K562 (cell line): ENCODE data around the gene LAT. TPM values are rescaled to one million over a fixed set of nuclear protein-coding genes. Genes with fewer than 3 reads are reported as not detected.

Experiments used
- CTBP1 ChIP-seq: fragments of 450-650 bp; IDR thresholded peaks from 2 replicates; pipeline ENCODE4 v1.6.1; 2016; ENCODE audit warnings: borderline replicate concordance
- JUND ChIP-seq, 2 experiments: IDR thresholded peaks; 2 replicates in 1 of 2; 3 replicates in 1 of 2; pipeline ENCODE4 v1.6.1; 2011; ENCODE audit warnings: borderline replicate concordance in 2 of 2, low read depth in 2 of 2, low read length in 2 of 2, improper control_type of control experiment in 1 of 2, missing biosample characterization in 1 of 2, missing genetic modification characterization in 1 of 2, missing genetic modification reagents in 1 of 2
- SMC3 ChIP-seq: conservative IDR thresholded peaks from 2 replicates; pipeline ENCODE4 v1.6.1; 2011; ENCODE audit warnings: low read depth, low read length, improper control_type of control experiment; ENCODE audit not compliant: insufficient read depth
- SRF ChIP-seq, 2 experiments: fragments of 250-450, 450-650 bp in 1 of 2; sonication (Bioruptor Pico) in 1 of 2; sonication (generic) in 1 of 2; formaldehyde crosslinking; IDR thresholded peaks; 2 replicates each; pipeline versions ENCODE4 v1.5.0 to v1.5.1; 2020 to 2022; ENCODE audit warnings: mild to moderate bottlenecking in 1 of 2, missing genetic modification reagents in 1 of 2
- ZNF766 ChIP-seq: fragments of 200-800 bp; sonication (Bioruptor generic); conservative IDR thresholded peaks from 2 replicates; pipeline ENCODE4 v1.6.1; 2016; ENCODE audit warnings: missing genetic modification characterization, missing compliant biosample characterization
- polyA plus RNA-seq, 8 experiments: library from polyadenylated mRNA; depleted of rRNA in 4 of 8; stranded (reverse) in 5 of 8; unstranded in 3 of 8; fragments of >200 nt; fragmentation: Nextera tagmentation in 2 of 8; fragmentation: Illumina TruSeq in 1 of 8; extraction: Ambion mirVana in 2 of 8; extraction: Trizol in 1 of 8; gene quantifications; 2 replicates each; pipeline versions ENCODE4 v1.2.1 to v1.2.3, GENCODE V29; 2011 to 2014; ENCODE audit warnings: inconsistent platforms in 1 of 8, missing spikeins in 1 of 8
- total RNA-seq, 7 experiments: library from RNA; depleted of rRNA in 6 of 7; stranded (reverse); fragments of >200 nt in 6 of 7; fragmentation: Illumina TruSeq in 2 of 7; extraction: Trizol in 2 of 7; gene quantifications; 2 replicates each; pipeline versions ENCODE4 v1.2.1 to v1.2.3, GENCODE V29; 2011 to 2021; ENCODE audit warnings: low replicate concordance in 1 of 7
- TF ChIP-seq, protein P1 (sequence below), 2 experiments: fragments of 450-650 bp; formaldehyde crosslinking in 1 of 2; IDR thresholded peaks; 2 replicates each; pipeline versions ENCODE4 v1.4.0 to v1.6.1; 2014 to 2020; ENCODE audit warnings: mild to moderate bottlenecking in 2 of 2, borderline replicate concordance in 1 of 2, low read depth in 1 of 2

The LAT gene
- total and polyA plus RNA-seq, 9 of the 15 experiments (the other 6 are each of a cell fraction or from before 2014, with no cell fraction given): 0.40 to 4.2 (median 1.3) TPM

DNA sequence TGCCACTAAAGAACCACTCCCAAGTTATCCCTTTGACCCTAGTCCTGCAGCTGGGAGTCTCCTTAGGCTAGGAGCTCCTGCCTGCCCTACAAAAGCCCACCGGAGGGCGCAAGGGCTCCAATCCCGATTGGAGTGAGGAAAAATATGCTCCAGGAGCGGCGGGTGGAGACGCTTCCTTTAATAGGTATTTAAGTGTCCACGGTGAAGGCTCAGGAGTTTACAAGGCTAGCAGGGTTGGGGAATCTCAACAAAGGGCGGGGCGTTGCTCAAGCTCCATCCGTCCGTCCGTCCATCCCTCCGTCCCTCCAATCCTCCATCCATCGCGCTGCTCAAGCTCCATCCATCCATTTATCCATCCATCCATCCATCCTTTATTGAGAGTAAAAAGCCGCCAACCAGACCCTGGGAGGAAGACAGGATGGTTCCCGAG, 10.8 kb upstream of the LAT start (continued):
- TF ChIP-seq CTBP1 (peak; percentile 97; the same call in 1 of the 2 replicates), JUND (IDR thresholded peaks at IDR 0.05; ENCODE audit: borderline replicate concordance, low read depth, low read length) (no peak), JUND (tag; IDR thresholded peaks at IDR 0.05; ENCODE audit: borderline replicate concordance, low read depth, low read length) (0 out of 3 replicates have a peak, but pooled peaks have one; percentile 4), ZNF766 (CRISPR knock-in tag) (no peak), SRF (CRISPR knock-in tag; IDR thresholded peaks at IDR 0.05) (0 out of 4 replicates have a peak, but pooled peaks of 1 of the 2 experiments have one; percentile 31), SMC3 (peak; percentile 49; the same call in 1 of the 2 replicates)
- TF ChIP-seq, protein P1, sequence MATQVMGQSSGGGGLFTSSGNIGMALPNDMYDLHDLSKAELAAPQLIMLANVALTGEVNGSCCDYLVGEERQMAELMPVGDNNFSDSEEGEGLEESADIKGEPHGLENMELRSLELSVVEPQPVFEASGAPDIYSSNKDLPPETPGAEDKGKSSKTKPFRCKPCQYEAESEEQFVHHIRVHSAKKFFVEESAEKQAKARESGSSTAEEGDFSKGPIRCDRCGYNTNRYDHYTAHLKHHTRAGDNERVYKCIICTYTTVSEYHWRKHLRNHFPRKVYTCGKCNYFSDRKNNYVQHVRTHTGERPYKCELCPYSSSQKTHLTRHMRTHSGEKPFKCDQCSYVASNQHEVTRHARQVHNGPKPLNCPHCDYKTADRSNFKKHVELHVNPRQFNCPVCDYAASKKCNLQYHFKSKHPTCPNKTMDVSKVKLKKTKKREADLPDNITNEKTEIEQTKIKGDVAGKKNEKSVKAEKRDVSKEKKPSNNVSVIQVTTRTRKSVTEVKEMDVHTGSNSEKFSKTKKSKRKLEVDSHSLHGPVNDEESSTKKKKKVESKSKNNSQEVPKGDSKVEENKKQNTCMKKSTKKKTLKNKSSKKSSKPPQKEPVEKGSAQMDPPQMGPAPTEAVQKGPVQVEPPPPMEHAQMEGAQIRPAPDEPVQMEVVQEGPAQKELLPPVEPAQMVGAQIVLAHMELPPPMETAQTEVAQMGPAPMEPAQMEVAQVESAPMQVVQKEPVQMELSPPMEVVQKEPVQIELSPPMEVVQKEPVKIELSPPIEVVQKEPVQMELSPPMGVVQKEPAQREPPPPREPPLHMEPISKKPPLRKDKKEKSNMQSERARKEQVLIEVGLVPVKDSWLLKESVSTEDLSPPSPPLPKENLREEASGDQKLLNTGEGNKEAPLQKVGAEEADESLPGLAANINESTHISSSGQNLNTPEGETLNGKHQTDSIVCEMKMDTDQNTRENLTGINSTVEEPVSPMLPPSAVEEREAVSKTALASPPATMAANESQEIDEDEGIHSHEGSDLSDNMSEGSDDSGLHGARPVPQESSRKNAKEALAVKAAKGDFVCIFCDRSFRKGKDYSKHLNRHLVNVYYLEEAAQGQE (IDR thresholded peaks at IDR 0.05; ENCODE audit: borderline replicate concordance): peak; percentile 38; the same call in 1 of the 2 replicates
- TF ChIP-seq, protein P1 (CRISPR knock-in tag; IDR thresholded peaks at IDR 0.05; ENCODE audit: low read depth): no peak
- TF ChIP-seq, all 486 proteins: peak for 12
